ENCODE data around the gene MLPH.

Gene MLPH

DNA sequence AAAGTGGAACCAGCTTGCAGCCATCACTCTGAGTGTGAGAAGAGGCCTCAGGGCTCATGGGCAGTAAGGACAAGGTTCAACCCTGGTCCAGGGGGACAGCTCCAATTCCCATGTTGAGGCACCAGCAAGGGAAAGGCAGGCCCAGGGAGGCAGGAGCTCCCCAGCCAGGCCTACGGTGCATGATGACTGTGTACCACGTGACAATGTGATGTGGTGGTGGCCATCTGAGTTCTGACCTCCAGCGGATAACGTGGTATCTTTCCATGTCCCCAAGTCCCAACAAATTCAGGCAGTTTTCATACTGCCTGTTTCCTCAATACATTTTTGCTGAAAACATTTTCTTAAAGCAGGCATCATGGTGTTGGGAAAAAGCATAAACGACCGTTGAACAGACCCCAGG is 36.9 kb upstream of the MLPH start:
- TF ChIP-seq SPI1 (IDR thresholded peaks at IDR 0.05; ENCODE audit: borderline replicate concordance, low read depth) (no peak), GABPA (IDR thresholded peaks at IDR 0.05; ENCODE audit: low read depth) (no peak), POLR2AphosphoS5 (IDR thresholded peaks at IDR 0.05; ENCODE audit: low read depth) (no peak)
- TF ChIP-seq, protein P1, sequence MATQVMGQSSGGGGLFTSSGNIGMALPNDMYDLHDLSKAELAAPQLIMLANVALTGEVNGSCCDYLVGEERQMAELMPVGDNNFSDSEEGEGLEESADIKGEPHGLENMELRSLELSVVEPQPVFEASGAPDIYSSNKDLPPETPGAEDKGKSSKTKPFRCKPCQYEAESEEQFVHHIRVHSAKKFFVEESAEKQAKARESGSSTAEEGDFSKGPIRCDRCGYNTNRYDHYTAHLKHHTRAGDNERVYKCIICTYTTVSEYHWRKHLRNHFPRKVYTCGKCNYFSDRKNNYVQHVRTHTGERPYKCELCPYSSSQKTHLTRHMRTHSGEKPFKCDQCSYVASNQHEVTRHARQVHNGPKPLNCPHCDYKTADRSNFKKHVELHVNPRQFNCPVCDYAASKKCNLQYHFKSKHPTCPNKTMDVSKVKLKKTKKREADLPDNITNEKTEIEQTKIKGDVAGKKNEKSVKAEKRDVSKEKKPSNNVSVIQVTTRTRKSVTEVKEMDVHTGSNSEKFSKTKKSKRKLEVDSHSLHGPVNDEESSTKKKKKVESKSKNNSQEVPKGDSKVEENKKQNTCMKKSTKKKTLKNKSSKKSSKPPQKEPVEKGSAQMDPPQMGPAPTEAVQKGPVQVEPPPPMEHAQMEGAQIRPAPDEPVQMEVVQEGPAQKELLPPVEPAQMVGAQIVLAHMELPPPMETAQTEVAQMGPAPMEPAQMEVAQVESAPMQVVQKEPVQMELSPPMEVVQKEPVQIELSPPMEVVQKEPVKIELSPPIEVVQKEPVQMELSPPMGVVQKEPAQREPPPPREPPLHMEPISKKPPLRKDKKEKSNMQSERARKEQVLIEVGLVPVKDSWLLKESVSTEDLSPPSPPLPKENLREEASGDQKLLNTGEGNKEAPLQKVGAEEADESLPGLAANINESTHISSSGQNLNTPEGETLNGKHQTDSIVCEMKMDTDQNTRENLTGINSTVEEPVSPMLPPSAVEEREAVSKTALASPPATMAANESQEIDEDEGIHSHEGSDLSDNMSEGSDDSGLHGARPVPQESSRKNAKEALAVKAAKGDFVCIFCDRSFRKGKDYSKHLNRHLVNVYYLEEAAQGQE (IDR thresholded peaks at IDR 0.05; ENCODE audit: insufficient replicate concordance, low read depth), result no peak
- TF ChIP-seq, protein P2, sequence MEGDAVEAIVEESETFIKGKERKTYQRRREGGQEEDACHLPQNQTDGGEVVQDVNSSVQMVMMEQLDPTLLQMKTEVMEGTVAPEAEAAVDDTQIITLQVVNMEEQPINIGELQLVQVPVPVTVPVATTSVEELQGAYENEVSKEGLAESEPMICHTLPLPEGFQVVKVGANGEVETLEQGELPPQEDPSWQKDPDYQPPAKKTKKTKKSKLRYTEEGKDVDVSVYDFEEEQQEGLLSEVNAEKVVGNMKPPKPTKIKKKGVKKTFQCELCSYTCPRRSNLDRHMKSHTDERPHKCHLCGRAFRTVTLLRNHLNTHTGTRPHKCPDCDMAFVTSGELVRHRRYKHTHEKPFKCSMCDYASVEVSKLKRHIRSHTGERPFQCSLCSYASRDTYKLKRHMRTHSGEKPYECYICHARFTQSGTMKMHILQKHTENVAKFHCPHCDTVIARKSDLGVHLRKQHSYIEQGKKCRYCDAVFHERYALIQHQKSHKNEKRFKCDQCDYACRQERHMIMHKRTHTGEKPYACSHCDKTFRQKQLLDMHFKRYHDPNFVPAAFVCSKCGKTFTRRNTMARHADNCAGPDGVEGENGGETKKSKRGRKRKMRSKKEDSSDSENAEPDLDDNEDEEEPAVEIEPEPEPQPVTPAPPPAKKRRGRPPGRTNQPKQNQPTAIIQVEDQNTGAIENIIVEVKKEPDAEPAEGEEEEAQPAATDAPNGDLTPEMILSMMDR (IDR thresholded peaks at IDR 0.05; ENCODE audit: insufficient read depth, low read length), result no peak
- H3K27me3 ChIP-seq (ENCODE audit: insufficient read depth, poor library complexity, severe bottlenecking), result no peaks in the 10 kb centered on the region
- H3K27ac ChIP-seq (replicated peaks), result no peak overlapping the region
- no peak for DNase-seq (ENCODE audit: low read depth in 1 of 2, low spot score in 1 of 2)
- no peak overlapping the region for H3K4me3 ChIP-seq (replicated peaks; ENCODE audit: insufficient read depth, low read length)

DNA sequence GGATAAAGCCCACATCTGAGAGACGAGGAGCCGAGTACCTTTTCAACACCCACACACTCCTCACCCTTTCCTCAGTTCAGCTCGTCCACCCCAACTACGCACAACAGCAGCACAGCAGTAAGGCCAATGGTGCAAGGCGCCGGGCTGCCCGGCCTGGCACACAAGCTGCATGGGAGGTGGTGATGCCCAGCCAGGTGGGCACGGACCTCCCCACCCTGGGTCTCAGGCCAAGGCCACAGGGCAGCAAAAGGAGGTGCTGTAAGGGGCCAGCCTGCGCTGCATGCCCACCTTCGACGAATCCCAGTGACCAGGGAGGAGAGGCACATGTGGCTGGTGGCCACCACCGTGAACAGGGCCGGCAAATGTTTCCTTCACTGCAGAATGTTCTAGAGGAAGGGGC is 36.5 kb upstream of the MLPH start:
- no peaks in the 10 kb centered on the region for H3K27me3 ChIP-seq (ENCODE audit: insufficient read depth, poor library complexity, severe bottlenecking)
- no peak overlapping the region for H3K27ac ChIP-seq (replicated peaks)
- no peak overlapping the region for H3K4me3 ChIP-seq (replicated peaks; ENCODE audit: insufficient read depth, low read length)
- no peak for DNase-seq (ENCODE audit: low read depth in 1 of 2, low spot score in 1 of 2)
- TF ChIP-seq, protein P2 (IDR thresholded peaks at IDR 0.05; ENCODE audit: insufficient read depth, low read length), result no peak
- TF ChIP-seq POLR2AphosphoS5 (IDR thresholded peaks at IDR 0.05; ENCODE audit: low read depth), result no peak
- TF ChIP-seq, protein P1 (IDR thresholded peaks at IDR 0.05; ENCODE audit: insufficient replicate concordance, low read depth), result no peak
- no peak for TF ChIP-seq GABPA (IDR thresholded peaks at IDR 0.05; ENCODE audit: low read depth)
- TF ChIP-seq SPI1 (IDR thresholded peaks at IDR 0.05; ENCODE audit: borderline replicate concordance, low read depth), result no peak

DNA sequence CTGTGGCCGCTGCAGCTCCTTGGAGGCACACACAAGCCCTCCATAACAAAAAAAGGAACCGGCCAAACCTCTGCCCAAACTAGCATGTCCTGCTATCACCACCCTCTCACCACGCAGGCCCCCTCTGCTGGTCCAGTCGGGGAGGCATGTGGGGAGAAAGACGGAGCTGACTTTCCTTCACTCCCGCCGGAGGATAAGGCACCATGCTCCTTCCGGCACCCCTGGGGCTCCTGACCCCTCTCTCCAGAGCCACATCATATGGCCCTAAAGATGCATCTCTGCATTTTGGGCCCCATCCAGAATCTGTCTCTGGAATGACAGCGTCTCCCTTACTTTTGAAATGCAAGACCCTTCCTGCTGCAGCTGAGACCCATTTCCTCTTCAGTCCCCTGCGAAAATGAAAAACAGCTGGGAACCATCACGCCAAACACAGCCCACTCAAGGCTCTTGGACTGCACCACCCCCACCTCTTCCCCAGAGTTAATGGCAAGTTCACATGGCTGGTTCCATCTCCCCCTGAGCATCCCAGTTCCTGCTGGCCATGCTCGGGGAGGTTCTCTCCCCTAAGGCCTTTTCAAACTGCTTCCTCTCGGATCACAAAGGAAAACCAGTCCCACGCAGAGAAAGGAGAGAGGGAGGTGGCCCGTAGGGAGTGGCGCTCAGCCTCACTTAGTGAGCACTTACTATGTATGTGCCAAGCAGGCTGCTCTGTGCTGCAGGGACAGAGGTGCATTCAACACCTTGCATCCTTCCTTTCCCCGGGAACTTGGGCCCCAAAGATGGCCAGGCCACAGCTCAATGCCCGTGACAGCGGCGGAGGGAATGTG is 35.2 kb upstream of the MLPH start:
- Histone ChIP-seq H3K27ac (replicated peaks) (no peak overlapping the region), H3K27me3 (ENCODE audit: insufficient read depth, poor library complexity, severe bottlenecking) (no peaks in the 10 kb centered on the region), H3K4me3 (replicated peaks; ENCODE audit: insufficient read depth, low read length) (no peak overlapping the region)
- TF ChIP-seq, protein P1 (IDR thresholded peaks at IDR 0.05; ENCODE audit: insufficient replicate concordance, low read depth), result no peak
- TF ChIP-seq, protein P2 (IDR thresholded peaks at IDR 0.05; ENCODE audit: insufficient read depth, low read length), result no peak
- TF ChIP-seq POLR2AphosphoS5 (IDR thresholded peaks at IDR 0.05; ENCODE audit: low read depth), result no peak
- TF ChIP-seq SPI1 (IDR thresholded peaks at IDR 0.05; ENCODE audit: borderline replicate concordance, low read depth), result no peak
- TF ChIP-seq GABPA (IDR thresholded peaks at IDR 0.05; ENCODE audit: low read depth), result no peak
- no peak for DNase-seq (ENCODE audit: low read depth in 1 of 2, low spot score in 1 of 2)

Measured in HL-60 (cell line).